Neural cell (in vitro differentiated cells): ENCODE measurements around the gene EPHB3.

Source experiments
- EP300 ChIP-seq: fragments of 450-650 bp; conservative IDR thresholded peaks from 2 replicates; pipeline ENCODE4 v1.6.1; 2014; ENCODE audit warnings: antibody characterized with exemption, mild to moderate bottlenecking, moderate library complexity; ENCODE audit not compliant: poor library complexity, severe bottlenecking
- EZH2 ChIP-seq: fragments of 200-600, 300-800 bp; shearing (Covaris generic), sonication (generic); IDR thresholded peaks from 2 replicates; pipeline ENCODE4 v1.6.1; 2014; ENCODE audit warnings: antibody characterized with exemption, low read length, borderline replicate concordance, mild to moderate bottlenecking; ENCODE audit not compliant: insufficient read depth, poor library complexity, severe bottlenecking
- MXI1 ChIP-seq: fragments of 450-650 bp; conservative IDR thresholded peaks from 2 replicates; pipeline ENCODE4 v1.6.1; 2014; ENCODE audit warnings: antibody characterized with exemption, mild to moderate bottlenecking; ENCODE audit not compliant: poor library complexity, severe bottlenecking
- TAF1 ChIP-seq: IDR thresholded peaks from 2 replicates; pipeline ENCODE4 v1.6.1; 2012; ENCODE audit warnings: low read depth
- TF ChIP-seq, protein P1 (sequence below): fragments of 450-650 bp; IDR thresholded peaks from 2 replicates; pipeline ENCODE4 v1.5.1; 2014; ENCODE audit warnings: antibody characterized with exemption, mild to moderate bottlenecking, moderate library complexity; ENCODE audit not compliant: poor library complexity, severe bottlenecking

GRCh38 chr3:184591789-184592188, 30.2 kb downstream of the EPHB3 start:
- TF ChIP-seq, protein P1, sequence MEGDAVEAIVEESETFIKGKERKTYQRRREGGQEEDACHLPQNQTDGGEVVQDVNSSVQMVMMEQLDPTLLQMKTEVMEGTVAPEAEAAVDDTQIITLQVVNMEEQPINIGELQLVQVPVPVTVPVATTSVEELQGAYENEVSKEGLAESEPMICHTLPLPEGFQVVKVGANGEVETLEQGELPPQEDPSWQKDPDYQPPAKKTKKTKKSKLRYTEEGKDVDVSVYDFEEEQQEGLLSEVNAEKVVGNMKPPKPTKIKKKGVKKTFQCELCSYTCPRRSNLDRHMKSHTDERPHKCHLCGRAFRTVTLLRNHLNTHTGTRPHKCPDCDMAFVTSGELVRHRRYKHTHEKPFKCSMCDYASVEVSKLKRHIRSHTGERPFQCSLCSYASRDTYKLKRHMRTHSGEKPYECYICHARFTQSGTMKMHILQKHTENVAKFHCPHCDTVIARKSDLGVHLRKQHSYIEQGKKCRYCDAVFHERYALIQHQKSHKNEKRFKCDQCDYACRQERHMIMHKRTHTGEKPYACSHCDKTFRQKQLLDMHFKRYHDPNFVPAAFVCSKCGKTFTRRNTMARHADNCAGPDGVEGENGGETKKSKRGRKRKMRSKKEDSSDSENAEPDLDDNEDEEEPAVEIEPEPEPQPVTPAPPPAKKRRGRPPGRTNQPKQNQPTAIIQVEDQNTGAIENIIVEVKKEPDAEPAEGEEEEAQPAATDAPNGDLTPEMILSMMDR: no peak
- TF ChIP-seq EZH2: no peak
- no peak for TF ChIP-seq MXI1
- no peak for TF ChIP-seq EP300
- TF ChIP-seq TAF1: no peak
